B cell (primary cell): ENCODE measurements around the gene RNASE13. TPM values are rescaled to one million over a fixed set of nuclear protein-coding genes. Genes with fewer than 3 reads are reported as not detected.

Source experiments
- ATAC-seq: fragments of 200-7000 bp; cut with Tn5 transposase; one replicate; pipeline ENCODE4 v1.10.0; 2021; ENCODE audit warnings: low read depth, mild to moderate bottlenecking, moderate number of reproducible peaks, moderate library complexity
- CTCF ChIA-PET: fragments of 350-600 bp; sonication (Branson Sonifier 250); formaldehyde crosslinking; loops from one replicate; lab custom pipeline; 2021; ENCODE audit warnings: antibody characterized with exemption, inconsistent platforms; lab: Charles Lee
- POLR2A ChIA-PET: fragments of 350-600 bp; sonication (Branson Sonifier 250); formaldehyde crosslinking; loops from one replicate; lab custom pipeline; 2021; ENCODE audit warnings: antibody characterized with exemption; lab: Charles Lee
- DNase-seq: peaks from one replicate; pipeline ENCODE4 v3.0.0; 2013
- H2AFZ ChIP-seq: 2 replicates; pipeline ENCODE4 v1.6.1; 2012; ENCODE audit warnings: mild to moderate bottlenecking, low read depth, low read length; ENCODE audit not compliant: insufficient read depth, poor library complexity, severe bottlenecking
- H3K27ac ChIP-seq, 2 donors: 1 replicate in 1 of 2; 2 replicates in 1 of 2; pipeline ENCODE4 v1.5.1; 2012 to 2013; ENCODE audit warnings: low read length in 2 of 2, mild to moderate bottlenecking in 2 of 2, moderate library complexity in 1 of 2
- H3K27me3 ChIP-seq, 4 experiments: fragments of 200-600 bp in 1 of 4; sonication (generic) in 1 of 4; replicated peaks in 1 of 4; 1 replicate in 2 of 4; 2 replicates in 2 of 4; pipeline versions ENCODE4 v1.6.1 to v1.7.0; 2013 to 2016; ENCODE audit warnings: low read length in 3 of 4, mild to moderate bottlenecking in 2 of 4, mixed read lengths in 1 of 4, moderate library complexity in 1 of 4; ENCODE audit not compliant: insufficient read depth in 4 of 4, control insufficient read depth in 3 of 4; ENCODE audit errors: control extremely low read depth in 1 of 4
- H3K36me3 ChIP-seq, 2 experiments: replicated peaks in 1 of 2; 1 replicate in 1 of 2; 2 replicates in 1 of 2; pipeline versions ENCODE4 v1.6.1 to v1.7.1; 2013; ENCODE audit warnings: low read length in 1 of 2; ENCODE audit not compliant: insufficient read depth in 2 of 2, control insufficient read depth in 1 of 2; ENCODE audit errors: control extremely low read depth in 1 of 2, extremely low read depth in 1 of 2
- H3K4me1 ChIP-seq, 2 donors: fragments of 200-600 bp in 1 of 2; sonication (generic) in 1 of 2; 1 replicate in 1 of 2; 2 replicates in 1 of 2; pipeline versions ENCODE4 v1.5.1 to v1.6.1; 2013 to 2017; ENCODE audit warnings: low read length in 2 of 2; ENCODE audit not compliant: control insufficient read depth in 2 of 2, insufficient read depth in 2 of 2
- H3K4me2 ChIP-seq: replicated peaks from 2 replicates; pipeline ENCODE3; 2012; ENCODE audit warnings: mild to moderate bottlenecking, low read depth, low read length; ENCODE audit not compliant: poor library complexity, severe bottlenecking
- H3K4me3 ChIP-seq, 5 experiments: fragments of 200-600 bp in 1 of 5; sonication (generic) in 1 of 5; 1 replicate in 3 of 5; 2 replicates in 2 of 5; pipeline versions ENCODE4 v1.5.1 to v1.7.0; 2011 to 2016; ENCODE audit warnings: low read length in 4 of 5, mild to moderate bottlenecking in 4 of 5, low read depth in 2 of 5, control low read depth in 1 of 5, moderate library complexity in 1 of 5; ENCODE audit not compliant: insufficient read depth in 1 of 5; ENCODE audit errors: control extremely low read depth in 1 of 5, extremely low read depth in 1 of 5
- H3K79me2 ChIP-seq: fragments of 200-600 bp; sonication (generic); one replicate; pipeline ENCODE4 v1.6.0; 2016; ENCODE audit warnings: low read length; ENCODE audit not compliant: control insufficient read depth, insufficient read depth
- H3K9ac ChIP-seq: fragments of 200-600 bp; sonication (generic); 2 replicates; pipeline ENCODE4 v1.6.1; 2017; ENCODE audit warnings: mild to moderate bottlenecking, low read length, moderate library complexity
- H3K9me3 ChIP-seq, 3 donors: one replicate each; pipeline versions ENCODE4 v1.6.1 to v1.7.1; 2013; ENCODE audit warnings: low read length in 2 of 3; ENCODE audit not compliant: control insufficient read depth in 2 of 3, insufficient read depth in 1 of 3; ENCODE audit errors: control extremely low read depth in 1 of 3
- H4K20me1 ChIP-seq: 2 replicates; pipeline ENCODE4 v1.6.0; 2012; ENCODE audit warnings: mild to moderate bottlenecking, low read length; ENCODE audit not compliant: insufficient read depth, control insufficient read depth, poor library complexity, severe bottlenecking
- H3K27ac Mint-ChIP-seq: one replicate; pipeline ENCODE4 v1.8.0; 2021; ENCODE audit warnings: mixed read lengths
- H3K27me3 Mint-ChIP-seq: one replicate; pipeline ENCODE4 v1.8.0; 2021; ENCODE audit warnings: mixed read lengths
- H3K4me1 Mint-ChIP-seq: one replicate; pipeline ENCODE4 v1.8.0; 2021; ENCODE audit warnings: mixed read lengths
- H3K4me3 Mint-ChIP-seq: one replicate; pipeline ENCODE4 v1.8.0; 2021; ENCODE audit warnings: mixed read lengths
- H3K9me3 Mint-ChIP-seq: one replicate; pipeline ENCODE4 v1.8.0; 2022; ENCODE audit warnings: mixed read lengths; ENCODE audit not compliant: insufficient read depth
- EZH2 ChIP-seq: IDR thresholded peaks from 2 replicates; pipeline ENCODE4 v1.6.1; 2012; ENCODE audit warnings: borderline replicate concordance, low read depth, mild to moderate bottlenecking, moderate library complexity, low read length; ENCODE audit not compliant: insufficient read depth, poor library complexity, severe bottlenecking
- WGBS: methylation state at CpG from one replicate; pipeline ENCODE4 v1.1.5; 2013; ENCODE audit warnings: missing lambda C conversion rate; ENCODE audit not compliant: insufficient coverage; 5-methylcytosine and 5-hydroxymethylcytosine counted together
- intact Hi-C: fragments of 100-400 bp; cut with micrococcal nuclease; formaldehyde crosslinking; loops from one replicate; pipeline ENCODE4 v1.10.0; 2022
- polyA plus RNA-seq: library from polyadenylated mRNA; depleted of rRNA; stranded (reverse); fragments of >200 nt; gene quantifications from 2 replicates; pipeline ENCODE4 v1.2.3, GENCODE V29; 2012
- total RNA-seq, 2 donors: library from RNA; stranded (reverse); fragments of 120-200 nt in 1 of 2; gene quantifications; 1 replicate in 1 of 2; 2 replicates in 1 of 2; pipeline versions ENCODE4 v1.2.3 to v1.2.4, GENCODE V29; 2013 to 2022
- TF ChIP-seq, protein P1 (sequence below): fragments of 200-600 bp; IDR thresholded peaks from one replicate; pipeline ENCODE4 v1.8.0; 2022; ENCODE audit warnings: antibody characterized with exemption, mild to moderate bottlenecking

RNASE13 gene
- total and polyA plus RNA-seq, 2 donors (not counting 1 experiment from before 2014, with no cell fraction given), result not detected

DNA sequence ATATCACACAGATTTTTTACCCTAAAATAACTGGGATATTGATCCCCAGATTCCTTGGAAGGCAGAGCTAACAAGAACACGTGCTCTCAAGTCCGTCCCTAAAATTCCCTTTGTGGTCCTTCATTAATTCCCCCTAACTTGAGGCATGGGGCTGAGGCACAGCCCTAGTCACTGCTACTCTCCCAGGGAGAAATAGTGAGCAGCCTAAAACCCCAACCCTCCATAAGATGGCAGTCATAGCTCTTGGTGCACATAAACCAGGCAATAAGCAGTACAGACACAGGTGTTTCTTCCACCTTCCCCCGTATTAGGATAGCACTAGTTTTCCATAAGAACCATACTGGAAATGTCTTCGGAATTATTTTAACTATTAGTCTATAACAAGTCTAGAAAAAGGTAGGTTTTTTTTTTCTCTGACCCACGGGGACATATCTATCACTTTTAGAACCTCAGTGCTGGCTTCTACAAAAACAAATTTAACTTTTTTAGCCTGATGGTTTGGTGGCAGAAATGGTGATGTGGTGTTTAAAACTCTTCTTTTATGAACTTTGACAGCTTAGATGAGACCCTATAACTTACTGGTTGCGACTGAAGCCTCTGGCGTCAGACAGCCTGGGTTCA lies 32.4 kb upstream of the RNASE13 start:
- Histone ChIP-seq H3K4me1 (peaks cover 29 to 34% of the 10 kb centered on the region in 2 donors), H3K9ac (no peak overlapping the region), H3K79me2 (no peaks in the 10 kb centered on the region), H3K27ac (no peak overlapping the region), H3K4me2 (no peak overlapping the region), H3K4me3 (no peak overlapping the region), H2AFZ (no peak overlapping the region), H3K27me3 (peaks cover 0 to 39% (median 21%) of the 10 kb centered on the region in 4 experiments), H3K36me3 (no peaks in the 10 kb centered on the region), H4K20me1 (no peaks in the 10 kb centered on the region), H3K9me3 (peaks cover 0 to 9% (median 0%) of the 10 kb centered on the region in 3 donors)
- no peak for TF ChIP-seq EZH2
- TF ChIP-seq, protein P1, sequence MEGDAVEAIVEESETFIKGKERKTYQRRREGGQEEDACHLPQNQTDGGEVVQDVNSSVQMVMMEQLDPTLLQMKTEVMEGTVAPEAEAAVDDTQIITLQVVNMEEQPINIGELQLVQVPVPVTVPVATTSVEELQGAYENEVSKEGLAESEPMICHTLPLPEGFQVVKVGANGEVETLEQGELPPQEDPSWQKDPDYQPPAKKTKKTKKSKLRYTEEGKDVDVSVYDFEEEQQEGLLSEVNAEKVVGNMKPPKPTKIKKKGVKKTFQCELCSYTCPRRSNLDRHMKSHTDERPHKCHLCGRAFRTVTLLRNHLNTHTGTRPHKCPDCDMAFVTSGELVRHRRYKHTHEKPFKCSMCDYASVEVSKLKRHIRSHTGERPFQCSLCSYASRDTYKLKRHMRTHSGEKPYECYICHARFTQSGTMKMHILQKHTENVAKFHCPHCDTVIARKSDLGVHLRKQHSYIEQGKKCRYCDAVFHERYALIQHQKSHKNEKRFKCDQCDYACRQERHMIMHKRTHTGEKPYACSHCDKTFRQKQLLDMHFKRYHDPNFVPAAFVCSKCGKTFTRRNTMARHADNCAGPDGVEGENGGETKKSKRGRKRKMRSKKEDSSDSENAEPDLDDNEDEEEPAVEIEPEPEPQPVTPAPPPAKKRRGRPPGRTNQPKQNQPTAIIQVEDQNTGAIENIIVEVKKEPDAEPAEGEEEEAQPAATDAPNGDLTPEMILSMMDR, result no peak
- Mint-ChIP-seq H3K27me3 (peaks cover 45% of the 10 kb centered on the region), H3K4me1 (peaks cover 34% of the 10 kb centered on the region), H3K27ac (no peak overlapping the region), H3K4me3 (no peak overlapping the region), H3K9me3 (no peaks in the 10 kb centered on the region)
- POLR2A ChIA-PET, result no interaction called here
- peak; percentile 44 for DNase-seq
- intact Hi-C loops, result loop anchor here (5.0 kb wide), 1 partner anchor 490 kb away; no protein-coding TSS in a partner anchor
- no peak for ATAC-seq
- 80% methylated on average over 4 of the region's 7 CpGs for WGBS
- CTCF ChIA-PET, result interaction anchor here (0.6 to 6.4 kb wide), 10 partner anchors 10 to 389 kb away, joined by 3 to 276 read pairs (median 10); partner anchors contain the start of genes SLC39A2 and TMEM253

DNA sequence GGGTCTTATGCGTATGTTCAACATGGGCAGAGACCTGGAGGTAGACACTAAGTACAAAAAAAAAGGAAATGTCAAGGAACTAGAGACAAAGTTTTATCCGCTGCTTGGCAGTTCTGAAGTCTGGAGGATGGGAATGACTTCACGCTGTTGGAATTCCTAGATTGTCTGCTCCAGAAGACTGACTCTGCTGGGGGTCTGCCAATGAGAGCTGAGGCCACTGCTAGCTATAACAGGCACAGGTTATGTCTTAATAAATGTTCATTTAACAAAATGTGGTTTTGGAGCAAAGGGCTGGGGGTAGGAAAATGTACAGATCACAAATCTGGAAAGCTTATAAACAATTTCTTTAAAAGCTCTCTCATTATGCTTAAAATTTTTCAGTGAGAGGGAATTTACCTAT lies 28.9 kb upstream of the RNASE13 start:
- H3K27me3 ChIP-seq, result peaks cover 0 to 16% (median 10%) of the 10 kb centered on the region in 4 experiments
- Mint-ChIP-seq H3K4me1 (peaks cover 3% of the 10 kb centered on the region), H3K9me3 (no peaks in the 10 kb centered on the region), H3K27ac (no peak overlapping the region), H3K27me3 (peaks cover 44% of the 10 kb centered on the region), H3K4me3 (no peak overlapping the region)
- intact Hi-C loops, result no loop called here
- TF ChIP-seq EZH2, result no peak
- TF ChIP-seq, protein P1, result no peak
- POLR2A ChIA-PET, result no interaction called here
- no peak overlapping the region for H3K4me3 ChIP-seq
- no peak for DNase-seq
- H3K4me1 ChIP-seq, result peaks cover under 1 to 3% of the 10 kb centered on the region in 2 donors
- H3K79me2 ChIP-seq, result no peaks in the 10 kb centered on the region
- no peaks in the 10 kb centered on the region for H3K36me3 ChIP-seq
- WGBS, result 95% methylated on average over 3 of the region's 3 CpGs
- no peak overlapping the region for H3K4me2 ChIP-seq
- H4K20me1 ChIP-seq, result no peaks in the 10 kb centered on the region
- H3K27ac ChIP-seq, result no peak overlapping the region
- ATAC-seq, result no peak
- no peaks in the 10 kb centered on the region for H3K9me3 ChIP-seq
- no peak overlapping the region for H2AFZ ChIP-seq
- CTCF ChIA-PET, result interaction anchor here (0.8 to 6.4 kb wide), 5 partner anchors 24 to 347 kb away, joined by 3 to 155 read pairs (median 6); no protein-coding TSS in a partner anchor
- H3K9ac ChIP-seq, result no peak overlapping the region
